Spleen (tissue), 7 donors: ENCODE results near the gene GRB10.

Source experiments
- CTCF ChIP-seq, 11 experiments: fragments of 200-600 bp in 7 of 11; fragments of 450-650 bp in 4 of 11; sonication (generic) in 4 of 11; IDR thresholded peaks in 8 of 11; conservative IDR thresholded peaks in 3 of 11; 1 replicate in 7 of 11; 2 replicates in 4 of 11; pipeline versions ENCODE4 v1.4.0 to v1.8.0; 2016 to 2021; ENCODE audit warnings: antibody characterized with exemption in 11 of 11, inconsistent platforms in 4 of 11, mild to moderate bottlenecking in 1 of 11
- POLR2A ChIP-seq, 3 donors: fragments of 450-650 bp; IDR thresholded peaks; one replicate each; pipeline ENCODE4 v1.5.1; 2017; ENCODE audit warnings: antibody characterized with exemption in 3 of 3, mild to moderate bottlenecking in 1 of 3
- POLR2AphosphoS5 ChIP-seq, 3 donors: sonication (generic); formaldehyde crosslinking; IDR thresholded peaks; one replicate each; pipeline ENCODE4 v1.5.1; 2017; ENCODE audit warnings: antibody characterized with exemption in 3 of 3
- donor health status: DM: no; HTN: no; CAD: no; lungs with moderate emphysema.
- donor health status: DM: no; HTN: no; CAD: no.
- donor health status: DM: no; HTN: no; CAD: no.

- TF ChIP-seq POLR2A (IDR thresholded peaks at IDR 0.05) = no peak
- no peak for TF ChIP-seq CTCF (IDR thresholded peaks at IDR 0.05 in 8 of 11, conservative IDR thresholded peaks at IDR 0.05 in 3 of 11)
- no peak for TF ChIP-seq POLR2AphosphoS5 (IDR thresholded peaks at IDR 0.05)
Measured at GRCh38 chr7:50645186-50645585, 137.5 kb downstream of the GRB10 start.
